Keratinocyte (primary cell): ENCODE measurements around the gene LAIR2. TPM values are rescaled to one million over a fixed set of nuclear protein-coding genes. Genes with fewer than 3 reads are reported as not detected.

Source experiments
- DNase-seq: peaks from one replicate; pipeline ENCODE4 v3.0.0-alpha.2; 2011; ENCODE audit warnings: low read depth, missing footprints, low spot score
- FAIRE-seq: peaks from 2 replicates; lab custom pipeline; 2011; peaks lifted over from hg19 to GRCh38; lab: Jason Lieb, UNC
- H2AFZ ChIP-seq: 2 replicates; pipeline ENCODE4 v1.6.0; 2012; ENCODE audit warnings: low read length, control low read depth, inconsistent platforms; ENCODE audit not compliant: control insufficient read depth
- H3K27ac ChIP-seq: 2 replicates; pipeline ENCODE4 v1.5.1; 2011; ENCODE audit warnings: low read length; ENCODE audit not compliant: control insufficient read depth, insufficient read depth
- H3K27me3 ChIP-seq: 3 replicates; pipeline ENCODE4 v1.6.0; 2011; ENCODE audit warnings: low read length; ENCODE audit not compliant: control insufficient read depth, insufficient read depth; ENCODE audit errors: extremely low read depth
- H3K36me3 ChIP-seq, 2 experiments: 2 replicates in 1 of 2; 3 replicates in 1 of 2; pipeline ENCODE4 v1.5.1; 2011; ENCODE audit warnings: low read length in 2 of 2, mild to moderate bottlenecking in 1 of 2; ENCODE audit not compliant: control insufficient read depth in 2 of 2, insufficient read depth in 2 of 2; ENCODE audit errors: extremely low read depth in 1 of 2
- H3K4me1 ChIP-seq: 3 replicates; pipeline ENCODE4 v1.5.1; 2011; ENCODE audit warnings: low read length; ENCODE audit not compliant: control insufficient read depth, insufficient read depth; ENCODE audit errors: extremely low read depth
- H3K4me2 ChIP-seq: 3 replicates; pipeline ENCODE4 v1.6.0; 2011; ENCODE audit warnings: low read depth, low read length; ENCODE audit not compliant: control insufficient read depth, insufficient read depth; ENCODE audit errors: extremely low read depth
- H3K4me3 ChIP-seq, 3 experiments: fragments of 200-600 bp in 1 of 3; sonication (generic) in 1 of 3; 2 replicates in 2 of 3; 3 replicates in 1 of 3; pipeline ENCODE4 v1.5.1; 2011 to 2016; ENCODE audit warnings: low read length in 3 of 3, mild to moderate bottlenecking in 3 of 3, control low read depth in 2 of 3, inconsistent platforms in 1 of 3, low read depth in 1 of 3, mixed read lengths in 1 of 3, mixed run types in 1 of 3, moderate library complexity in 1 of 3; ENCODE audit not compliant: control insufficient read depth in 2 of 3, insufficient read depth in 2 of 3; ENCODE audit errors: extremely low read depth in 1 of 3
- H3K79me2 ChIP-seq: 2 replicates; pipeline ENCODE4 v1.6.0; 2012; ENCODE audit warnings: low read length; ENCODE audit not compliant: control insufficient read depth, insufficient read depth
- H3K9ac ChIP-seq: 3 replicates; pipeline ENCODE4 v1.6.0; 2011; ENCODE audit warnings: low read length; ENCODE audit not compliant: control insufficient read depth, insufficient read depth; ENCODE audit errors: extremely low read depth
- H3K9me1 ChIP-seq: 3 replicates; pipeline ENCODE4 v1.6.0; 2011; ENCODE audit warnings: low read length; ENCODE audit not compliant: control insufficient read depth, insufficient read depth; ENCODE audit errors: extremely low read depth
- H3K9me3 ChIP-seq: 2 replicates; pipeline ENCODE4 v1.5.1; 2012; ENCODE audit warnings: low read depth, low read length; ENCODE audit not compliant: control insufficient read depth
- H4K20me1 ChIP-seq: 3 replicates; pipeline ENCODE4 v1.6.0; 2011; ENCODE audit warnings: low read length; ENCODE audit not compliant: control insufficient read depth, insufficient read depth; ENCODE audit errors: extremely low read depth
- EZH2 ChIP-seq: IDR thresholded peaks from one replicate; pipeline ENCODE4 v1.6.1; 2012; ENCODE audit warnings: inconsistent platforms, mild to moderate bottlenecking, low read length, moderate library complexity
- dilution Hi-C: fragments of 300-500 bp; cut with MboI; formaldehyde crosslinking; loops from one replicate; pipeline ENCODE4 v1.7.0; 2020; ENCODE audit warnings: low sequenced_read_pairs; ENCODE audit not compliant: extremely low pct_ligation_motif_present
- polyA plus RNA-seq, 5 experiments: library from polyadenylated mRNA; depleted of rRNA in 3 of 5; stranded (reverse) in 3 of 5; stranded (forward) in 1 of 5; unstranded in 1 of 5; fragments of >200 nt; gene quantifications; 1 replicate in 1 of 5; 2 replicates in 3 of 5; 3 replicates in 1 of 5; pipeline versions ENCODE4 v1.2.1 to v1.2.3, GENCODE V29; 2011 to 2012; ENCODE audit warnings: missing spikeins in 2 of 5, low read depth in 1 of 5, low replicate concordance in 1 of 5
- TF ChIP-seq, protein P1 (sequence below), 3 experiments: IDR thresholded peaks in 1 of 3; conservative IDR thresholded peaks in 1 of 3; optimal IDR thresholded peaks in 1 of 3; 2 replicates in 2 of 3; 3 replicates in 1 of 3; pipeline versions ENCODE3 to v1.5.1; 2011; ENCODE audit warnings: low read length in 3 of 3, mild to moderate bottlenecking in 3 of 3, moderate library complexity in 2 of 3, control low read depth in 1 of 3, inconsistent platforms in 1 of 3; ENCODE audit not compliant: insufficient read depth in 2 of 3; ENCODE audit errors: extremely low read depth in 1 of 3

Gene LAIR2
- polyA plus RNA-seq, 1 donor (not counting 4 experiments of a cell fraction or from before 2014, with no cell fraction given), result not detected

DNA sequence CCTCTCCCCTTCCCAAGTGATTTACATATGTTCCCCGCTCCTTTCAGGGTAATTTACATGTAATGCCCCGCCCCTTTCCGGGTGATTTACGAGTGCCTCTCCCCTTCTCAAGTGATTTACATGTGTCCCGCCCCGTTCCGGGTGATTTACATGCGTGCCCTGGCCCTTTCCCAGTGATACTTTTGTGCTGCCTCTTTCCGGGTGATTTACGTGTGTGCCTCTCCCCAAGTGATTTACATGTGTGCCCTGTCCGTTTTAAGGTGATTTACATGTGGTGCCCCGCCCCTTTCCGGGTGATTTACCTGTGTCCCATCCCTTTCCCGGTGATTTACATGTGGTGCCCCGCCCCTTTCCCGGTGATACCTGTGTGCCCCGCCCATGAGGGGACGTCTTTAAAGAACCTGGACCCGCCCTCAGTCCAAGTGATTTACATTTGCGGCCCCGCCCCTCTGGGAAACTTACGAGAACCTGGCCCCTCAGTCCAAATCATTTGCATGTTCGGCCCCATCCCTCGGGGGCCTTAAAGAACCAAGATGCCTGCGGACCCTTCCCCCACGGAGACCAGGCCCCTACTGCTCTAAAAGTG lies 38.5 kb upstream of the LAIR2 start:
- TF ChIP-seq, protein P1, sequence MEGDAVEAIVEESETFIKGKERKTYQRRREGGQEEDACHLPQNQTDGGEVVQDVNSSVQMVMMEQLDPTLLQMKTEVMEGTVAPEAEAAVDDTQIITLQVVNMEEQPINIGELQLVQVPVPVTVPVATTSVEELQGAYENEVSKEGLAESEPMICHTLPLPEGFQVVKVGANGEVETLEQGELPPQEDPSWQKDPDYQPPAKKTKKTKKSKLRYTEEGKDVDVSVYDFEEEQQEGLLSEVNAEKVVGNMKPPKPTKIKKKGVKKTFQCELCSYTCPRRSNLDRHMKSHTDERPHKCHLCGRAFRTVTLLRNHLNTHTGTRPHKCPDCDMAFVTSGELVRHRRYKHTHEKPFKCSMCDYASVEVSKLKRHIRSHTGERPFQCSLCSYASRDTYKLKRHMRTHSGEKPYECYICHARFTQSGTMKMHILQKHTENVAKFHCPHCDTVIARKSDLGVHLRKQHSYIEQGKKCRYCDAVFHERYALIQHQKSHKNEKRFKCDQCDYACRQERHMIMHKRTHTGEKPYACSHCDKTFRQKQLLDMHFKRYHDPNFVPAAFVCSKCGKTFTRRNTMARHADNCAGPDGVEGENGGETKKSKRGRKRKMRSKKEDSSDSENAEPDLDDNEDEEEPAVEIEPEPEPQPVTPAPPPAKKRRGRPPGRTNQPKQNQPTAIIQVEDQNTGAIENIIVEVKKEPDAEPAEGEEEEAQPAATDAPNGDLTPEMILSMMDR (optimal IDR thresholded peaks at IDR 0.05 in 1 of 3, IDR thresholded peaks at IDR 0.05 in 1 of 3, conservative IDR thresholded peaks at IDR 0.05 in 1 of 3; ENCODE audit: extremely low read depth in 1 of 3, insufficient read depth in 2 of 3, low read length in 3 of 3), result no peak
- TF ChIP-seq EZH2, result no peak
- dilution Hi-C loops, result no loop called here
- peak overlapping the region; percentile 87 for H3K27ac ChIP-seq
- H3K4me1 ChIP-seq, result peaks cover 7% of the 10 kb centered on the region
- H4K20me1 ChIP-seq, result peaks cover 5% of the 10 kb centered on the region
- H3K4me3 ChIP-seq, result peak overlapping the region; percentile 52 to 79 (median 73)
- peak overlapping the region; percentile 60 for H2AFZ ChIP-seq
- peak overlapping the region; percentile 75 for H3K9ac ChIP-seq
- no peaks in the 10 kb centered on the region for H3K9me3 ChIP-seq
- H3K79me2 ChIP-seq, result peaks cover 25% of the 10 kb centered on the region
- peaks cover under 1 to 17% of the 10 kb centered on the region in 2 experiments for H3K36me3 ChIP-seq
- H3K9me1 ChIP-seq, result no peaks in the 10 kb centered on the region
- peak; percentile 97 for DNase-seq
- no peak for FAIRE-seq
- H3K27me3 ChIP-seq, result no peaks in the 10 kb centered on the region
- H3K4me2 ChIP-seq, result peak overlapping the region; percentile 76

DNA sequence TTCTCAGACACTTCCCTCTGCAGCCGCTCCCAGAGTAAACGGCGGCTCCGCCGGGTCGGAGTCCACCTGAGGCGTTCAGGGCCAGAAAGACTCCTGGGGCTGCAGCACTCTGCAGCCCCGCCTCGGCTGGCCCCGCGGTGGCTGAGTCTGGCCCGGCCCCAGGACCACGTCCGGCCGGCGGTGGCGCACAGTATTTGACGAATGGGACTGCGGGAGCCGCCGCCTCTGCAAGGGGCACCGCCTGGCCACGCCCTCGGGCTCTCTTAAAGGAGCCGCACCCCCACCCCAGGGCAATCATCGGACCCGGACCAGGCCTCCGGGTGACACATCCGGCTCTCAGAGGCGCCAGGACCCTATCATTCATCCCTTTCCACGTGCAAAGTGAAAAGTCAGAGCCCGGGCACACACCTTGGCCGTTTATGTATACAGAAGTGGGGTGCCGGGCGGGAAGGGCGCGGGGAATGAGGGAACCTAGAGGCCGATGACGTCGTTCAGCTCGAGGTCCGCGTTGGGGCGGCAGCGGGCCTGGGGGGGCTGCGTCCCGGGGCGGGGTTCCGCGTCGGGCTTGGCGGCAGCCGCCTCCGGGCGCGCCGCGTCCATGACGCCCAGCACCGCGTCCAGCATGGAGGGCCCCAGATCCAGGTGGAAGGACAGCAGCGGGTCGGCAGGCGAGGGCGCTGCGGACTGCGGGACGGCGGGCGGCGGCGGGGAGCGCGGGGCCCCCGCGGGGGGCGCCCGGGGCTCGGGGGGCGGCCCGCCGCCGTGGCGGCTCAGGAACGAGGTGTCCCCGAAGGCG lies 37.8 kb upstream of the LAIR2 start:
- dilution Hi-C loops, result no loop called here
- FAIRE-seq, result no peak
- H3K36me3 ChIP-seq, result peaks cover 0 to 14% of the 10 kb centered on the region in 2 experiments

More for the DNA sequence above, 37.8 kb upstream of the LAIR2 start:
- H3K9me1 ChIP-seq, result no peaks in the 10 kb centered on the region
- peaks cover 13% of the 10 kb centered on the region for H3K4me1 ChIP-seq
- peaks cover 4% of the 10 kb centered on the region for H4K20me1 ChIP-seq
- TF ChIP-seq, protein P1 (optimal IDR thresholded peaks at IDR 0.05 in 1 of 3, IDR thresholded peaks at IDR 0.05 in 1 of 3, conservative IDR thresholded peaks at IDR 0.05 in 1 of 3; ENCODE audit: extremely low read depth in 1 of 3, insufficient read depth in 2 of 3, low read length in 3 of 3), result no peak
- TF ChIP-seq EZH2, result no peak
- peak overlapping the region; percentile 60 for H2AFZ ChIP-seq
- H3K4me2 ChIP-seq, result peak overlapping the region; percentile 76
- peak overlapping the region; percentile 52 to 79 (median 73) for H3K4me3 ChIP-seq
- DNase-seq, result no peak
- no peaks in the 10 kb centered on the region for H3K27me3 ChIP-seq
- H3K79me2 ChIP-seq, result peaks cover 19% of the 10 kb centered on the region
- peak overlapping the region; percentile 87 for H3K27ac ChIP-seq
- H3K9ac ChIP-seq, result peak overlapping the region; percentile 75
- no peaks in the 10 kb centered on the region for H3K9me3 ChIP-seq
